ENCODE data around the gene GEMIN5. TPM values are rescaled to one million over a fixed set of nuclear protein-coding genes. Genes with fewer than 3 reads are reported as not detected.

The GEMIN5 gene
- total and polyA plus RNA-seq, 2 of the 13 experiments (the other 11 are each of a cell fraction or from before 2014, with no cell fraction given), result 6.6 to 28.6 TPM

DNA sequence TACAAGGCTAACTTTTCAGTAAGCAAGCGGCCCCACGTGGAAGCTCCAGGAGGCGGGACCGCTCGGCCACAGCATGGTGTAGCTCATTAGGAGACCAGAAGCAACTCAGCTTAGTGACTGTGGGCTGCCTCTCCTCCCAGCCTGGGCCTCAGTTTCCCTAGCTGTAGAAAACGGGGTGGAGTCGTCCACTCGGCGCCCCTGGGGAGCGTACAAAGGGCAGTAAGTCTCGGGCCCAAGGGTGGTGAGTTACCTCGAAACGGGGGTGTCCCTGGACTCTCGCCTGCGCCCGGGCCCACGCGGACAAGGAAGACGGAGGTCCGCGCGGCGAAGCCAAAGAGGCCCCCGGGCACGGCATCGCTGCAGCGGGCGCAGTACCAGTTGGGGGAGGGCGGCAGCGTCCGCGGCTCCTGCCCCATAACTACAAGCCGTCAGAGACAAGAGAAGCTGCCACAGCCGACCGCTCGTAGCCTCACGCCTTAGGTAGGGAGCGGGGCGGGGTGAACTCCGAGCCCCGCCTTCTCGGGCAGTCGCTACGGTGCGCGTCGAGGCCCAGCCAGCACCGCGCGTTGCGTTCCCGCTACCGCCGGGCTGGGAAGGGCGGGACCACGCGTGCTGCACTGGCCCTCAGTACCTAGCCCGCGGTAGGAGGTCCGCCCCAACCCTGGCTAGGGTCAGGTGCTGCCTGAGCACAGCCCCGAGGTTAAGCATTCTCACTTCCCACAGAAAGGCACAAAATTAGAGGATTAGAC, at the start of gene GEMIN5 (continued):
- TF ChIP-seq SP140L (CRISPR knock-in tag; IDR thresholded peaks at IDR 0.05; ENCODE audit: borderline replicate concordance) (no peak), ZBTB21 (CRISPR knock-in tag; IDR thresholded peaks at IDR 0.05) (no peak), AHR (CRISPR knock-in tag; IDR thresholded peaks at IDR 0.05) (0 out of 2 replicates have a peak, but pooled peaks have one; percentile 32), SIX1 (CRISPR knock-in tag; IDR thresholded peaks at IDR 0.05; ENCODE audit: borderline replicate concordance) (no peak), ATF7 (IDR thresholded peaks at IDR 0.05) (no peak), ATF7 (CRISPR knock-in tag; IDR thresholded peaks at IDR 0.05) (no peak), TCF7 (IDR thresholded peaks at IDR 0.05; ENCODE audit: low read depth) (no peak), ZNF234 (CRISPR knock-in tag; conservative IDR thresholded peaks at IDR 0.05) (peak; percentile 86; the same call in 1 of the 2 replicates), CBX2 (IDR thresholded peaks at IDR 0.05; ENCODE audit: low read depth, low read length) (no peak), CBX2 (CRISPR knock-in tag; IDR thresholded peaks at IDR 0.05; ENCODE audit: low read depth) (no peak), ZNF850 (CRISPR knock-in tag; conservative IDR thresholded peaks at IDR 0.05) (no peak), POLR2AphosphoS2 (IDR thresholded peaks at IDR 0.05; ENCODE audit: low read depth, low read length) (no peak), FOXM1 (CRISPR knock-in tag; IDR thresholded peaks at IDR 0.05) (no peak), ZNF24 (IDR thresholded peaks at IDR 0.05) (no peak), KLF13 (CRISPR knock-in tag; IDR thresholded peaks at IDR 0.05) (no peak), GABPB1 (CRISPR knock-in tag; IDR thresholded peaks at IDR 0.05) (peak; percentile 86), ZNF263 (CRISPR knock-in tag; IDR thresholded peaks at IDR 0.05) (peak; percentile 14; the same call in 1 of the 2 replicates), MTF2 (CRISPR knock-in tag; IDR thresholded peaks at IDR 0.05; ENCODE audit: borderline replicate concordance) (no peak; the same call in 1 of the 2 replicates)
- TF ChIP-seq, protein P1, sequence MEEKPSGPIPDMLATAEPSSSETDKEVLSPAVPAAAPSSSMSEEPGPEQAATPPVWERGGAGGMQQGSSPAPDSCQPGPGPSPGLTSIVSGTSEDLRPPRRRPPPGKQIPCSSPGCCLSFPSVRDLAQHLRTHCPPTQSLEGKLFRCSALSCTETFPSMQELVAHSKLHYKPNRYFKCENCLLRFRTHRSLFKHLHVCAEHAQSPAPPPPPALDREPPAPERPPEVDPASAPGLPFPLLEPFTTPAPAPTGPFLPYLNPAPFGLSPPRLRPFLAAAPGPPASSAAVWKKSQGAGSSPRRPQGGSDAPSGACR (CRISPR knock-in tag; IDR thresholded peaks at IDR 0.05), result peak; percentile 52; the same call in 1 of the 2 replicates
- TF ChIP-seq, protein P2, sequence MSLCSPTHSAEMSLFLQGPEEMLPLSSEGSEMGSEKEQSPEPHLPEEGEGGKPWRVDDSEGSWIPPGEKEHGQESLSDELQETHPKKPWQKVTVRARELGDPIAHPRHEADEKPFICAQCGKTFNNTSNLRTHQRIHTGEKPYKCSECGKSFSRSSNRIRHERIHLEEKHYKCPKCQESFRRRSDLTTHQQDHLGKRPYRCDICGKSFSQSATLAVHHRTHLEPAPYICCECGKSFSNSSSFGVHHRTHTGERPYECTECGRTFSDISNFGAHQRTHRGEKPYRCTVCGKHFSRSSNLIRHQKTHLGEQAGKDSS (CRISPR knock-in tag; IDR thresholded peaks at IDR 0.05; ENCODE audit: borderline replicate concordance, low read depth), result peak; percentile 50; the same call in 1 of the 2 replicates
- TF ChIP-seq, protein P3, sequence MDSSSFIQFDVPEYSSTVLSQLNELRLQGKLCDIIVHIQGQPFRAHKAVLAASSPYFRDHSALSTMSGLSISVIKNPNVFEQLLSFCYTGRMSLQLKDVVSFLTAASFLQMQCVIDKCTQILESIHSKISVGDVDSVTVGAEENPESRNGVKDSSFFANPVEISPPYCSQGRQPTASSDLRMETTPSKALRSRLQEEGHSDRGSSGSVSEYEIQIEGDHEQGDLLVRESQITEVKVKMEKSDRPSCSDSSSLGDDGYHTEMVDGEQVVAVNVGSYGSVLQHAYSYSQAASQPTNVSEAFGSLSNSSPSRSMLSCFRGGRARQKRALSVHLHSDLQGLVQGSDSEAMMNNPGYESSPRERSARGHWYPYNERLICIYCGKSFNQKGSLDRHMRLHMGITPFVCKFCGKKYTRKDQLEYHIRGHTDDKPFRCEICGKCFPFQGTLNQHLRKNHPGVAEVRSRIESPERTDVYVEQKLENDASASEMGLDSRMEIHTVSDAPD (CRISPR knock-in tag; IDR thresholded peaks at IDR 0.05), result 0 out of 2 replicates have a peak, but pooled peaks have one; percentile 30
- TF ChIP-seq, protein P4, sequence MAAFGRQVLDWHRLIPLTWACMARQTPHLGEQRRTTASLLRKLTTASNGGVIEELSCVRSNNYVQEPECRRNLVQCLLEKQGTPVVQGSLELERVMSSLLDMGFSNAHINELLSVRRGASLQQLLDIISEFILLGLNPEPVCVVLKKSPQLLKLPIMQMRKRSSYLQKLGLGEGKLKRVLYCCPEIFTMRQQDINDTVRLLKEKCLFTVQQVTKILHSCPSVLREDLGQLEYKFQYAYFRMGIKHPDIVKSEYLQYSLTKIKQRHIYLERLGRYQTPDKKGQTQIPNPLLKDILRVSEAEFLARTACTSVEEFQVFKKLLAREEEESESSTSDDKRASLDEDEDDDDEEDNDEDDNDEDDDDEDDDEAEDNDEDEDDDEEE (CRISPR knock-in tag; IDR thresholded peaks at IDR 0.05), result 0 out of 2 replicates have a peak, but pooled peaks have one; percentile 57
- TF ChIP-seq, protein P5, sequence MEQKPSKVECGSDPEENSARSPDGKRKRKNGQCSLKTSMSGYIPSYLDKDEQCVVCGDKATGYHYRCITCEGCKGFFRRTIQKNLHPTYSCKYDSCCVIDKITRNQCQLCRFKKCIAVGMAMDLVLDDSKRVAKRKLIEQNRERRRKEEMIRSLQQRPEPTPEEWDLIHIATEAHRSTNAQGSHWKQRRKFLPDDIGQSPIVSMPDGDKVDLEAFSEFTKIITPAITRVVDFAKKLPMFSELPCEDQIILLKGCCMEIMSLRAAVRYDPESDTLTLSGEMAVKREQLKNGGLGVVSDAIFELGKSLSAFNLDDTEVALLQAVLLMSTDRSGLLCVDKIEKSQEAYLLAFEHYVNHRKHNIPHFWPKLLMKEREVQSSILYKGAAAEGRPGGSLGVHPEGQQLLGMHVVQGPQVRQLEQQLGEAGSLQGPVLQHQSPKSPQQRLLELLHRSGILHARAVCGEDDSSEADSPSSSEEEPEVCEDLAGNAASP (CRISPR knock-in tag; IDR thresholded peaks at IDR 0.05; ENCODE audit: borderline replicate concordance), result peak; percentile 75
- TF ChIP-seq, protein P6, sequence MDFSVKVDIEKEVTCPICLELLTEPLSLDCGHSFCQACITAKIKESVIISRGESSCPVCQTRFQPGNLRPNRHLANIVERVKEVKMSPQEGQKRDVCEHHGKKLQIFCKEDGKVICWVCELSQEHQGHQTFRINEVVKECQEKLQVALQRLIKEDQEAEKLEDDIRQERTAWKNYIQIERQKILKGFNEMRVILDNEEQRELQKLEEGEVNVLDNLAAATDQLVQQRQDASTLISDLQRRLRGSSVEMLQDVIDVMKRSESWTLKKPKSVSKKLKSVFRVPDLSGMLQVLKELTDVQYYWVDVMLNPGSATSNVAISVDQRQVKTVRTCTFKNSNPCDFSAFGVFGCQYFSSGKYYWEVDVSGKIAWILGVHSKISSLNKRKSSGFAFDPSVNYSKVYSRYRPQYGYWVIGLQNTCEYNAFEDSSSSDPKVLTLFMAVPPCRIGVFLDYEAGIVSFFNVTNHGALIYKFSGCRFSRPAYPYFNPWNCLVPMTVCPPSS (IDR thresholded peaks at IDR 0.05), result no peak

Measured in HepG2 (cell line).